PFSK-1 (cell line): ENCODE measurements around the gene DOC2A.

ENCODE experiments used
- FOXP2 ChIP-seq: optimal IDR thresholded peaks from 2 replicates; pipeline ENCODE3; 2011; ENCODE audit warnings: borderline replicate concordance, control low read depth, inconsistent platforms; ENCODE audit not compliant: insufficient read depth; ENCODE audit errors: extremely low read length, extremely low read depth
- POLR2AphosphoS5 ChIP-seq: IDR thresholded peaks from 2 replicates; pipeline ENCODE4 v1.6.1; 2012; ENCODE audit warnings: low read depth, mild to moderate bottlenecking, control low read depth, low read length, moderate library complexity
- REST ChIP-seq, 2 experiments: IDR thresholded peaks; 2 replicates each; pipeline versions ENCODE4 v1.6.1 to v1.8.0; 2011 to 2012; ENCODE audit warnings: low read depth in 2 of 2, low read length in 2 of 2, control low read depth in 1 of 2, inconsistent platforms in 1 of 2, mild to moderate bottlenecking in 1 of 2, moderate library complexity in 1 of 2; ENCODE audit not compliant: insufficient read depth in 1 of 2
- SIN3A ChIP-seq: IDR thresholded peaks from 2 replicates; pipeline ENCODE4 v1.6.1; 2012; ENCODE audit warnings: mild to moderate bottlenecking, low read length, moderate library complexity, borderline replicate concordance; ENCODE audit not compliant: insufficient read depth
- TAF1 ChIP-seq: IDR thresholded peaks from 2 replicates; pipeline ENCODE4 v1.6.1; 2012; ENCODE audit warnings: low read length, control low read depth, borderline replicate concordance; ENCODE audit not compliant: insufficient read depth

DOC2A gene

GRCh38 chr16:29991571-29991904 lies 19.3 kb downstream of the DOC2A start:
- TF ChIP-seq SIN3A (no peak), REST (IDR thresholded peaks at IDR 0.05; ENCODE audit: insufficient read depth in 1 of 2, low read depth in 2 of 2, low read length in 2 of 2) (no peak), TAF1 (no peak), POLR2AphosphoS5 (no peak), FOXP2 (no peak)

GRCh38 chr16:29990883-29991570 lies 19.8 kb downstream of the DOC2A start:
- TF ChIP-seq SIN3A (no peak), FOXP2 (no peak), REST (IDR thresholded peaks at IDR 0.05; ENCODE audit: insufficient read depth in 1 of 2, low read depth in 2 of 2, low read length in 2 of 2) (no peak), TAF1 (no peak), POLR2AphosphoS5 (no peak)

- TF ChIP-seq REST (IDR thresholded peaks at IDR 0.05; ENCODE audit: insufficient read depth in 1 of 2, low read depth in 2 of 2, low read length in 2 of 2) (no peak), POLR2AphosphoS5 (no peak), TAF1 (no peak), FOXP2 (no peak), SIN3A (no peak)
Measured at GRCh38 chr16:29990034-29990433, 20.8 kb downstream of the DOC2A start.

- TF ChIP-seq POLR2AphosphoS5 (no peak), REST (IDR thresholded peaks at IDR 0.05; ENCODE audit: insufficient read depth in 1 of 2, low read depth in 2 of 2, low read length in 2 of 2) (no peak), SIN3A (no peak), TAF1 (no peak), FOXP2 (no peak)
Measured at GRCh38 chr16:29989111-29989858, 21.5 kb downstream of the DOC2A start.
